GM21515 (cell line): ENCODE measurements around the gene CSMD2.
"Not testable (repeated sequence)": the region's sequence is repeated elsewhere in the genome, so short reads cannot be mapped to it uniquely, and the experiment has no call there.

Source experiments
- ATAC-seq: cut with Tn5 transposase; IDR thresholded peaks from one replicate; pipeline ENCODE4 v1.9.1; 2021; ENCODE audit not compliant: unreplicated experiment

The CSMD2 gene

DNA sequence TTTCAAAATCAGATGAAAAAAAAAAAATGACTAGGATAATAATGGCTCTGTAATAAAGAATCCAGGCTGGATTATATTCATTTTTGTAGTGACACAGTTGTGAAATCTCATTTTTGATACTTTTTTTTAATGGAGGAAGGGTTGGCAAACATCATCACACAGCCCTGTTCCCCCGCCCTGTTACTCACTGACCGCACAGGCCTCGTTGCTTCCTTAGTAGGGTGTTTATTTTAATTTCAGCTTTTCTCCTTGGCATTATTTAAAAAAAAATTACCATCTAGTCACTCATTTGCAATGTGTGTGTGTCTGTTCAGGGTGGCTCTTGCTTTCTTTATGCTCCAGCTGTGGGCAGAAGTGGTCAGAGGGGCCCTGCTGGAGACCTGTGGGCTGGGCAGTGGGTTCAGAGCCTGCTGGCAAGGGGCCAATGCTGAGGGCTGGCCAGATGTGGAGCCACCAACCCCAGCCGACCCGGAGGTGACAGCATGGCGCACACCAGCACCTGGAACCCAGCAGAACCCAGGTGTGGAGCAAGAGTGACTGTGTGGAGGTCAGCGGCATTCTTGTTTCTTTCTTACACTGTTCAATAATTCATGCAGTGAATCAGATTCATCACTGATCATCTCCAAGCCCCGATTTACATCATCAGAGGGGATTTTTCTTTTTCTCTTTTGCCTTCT is 648.0 kb downstream of the CSMD2 start:
- ATAC-seq: no peak

DNA sequence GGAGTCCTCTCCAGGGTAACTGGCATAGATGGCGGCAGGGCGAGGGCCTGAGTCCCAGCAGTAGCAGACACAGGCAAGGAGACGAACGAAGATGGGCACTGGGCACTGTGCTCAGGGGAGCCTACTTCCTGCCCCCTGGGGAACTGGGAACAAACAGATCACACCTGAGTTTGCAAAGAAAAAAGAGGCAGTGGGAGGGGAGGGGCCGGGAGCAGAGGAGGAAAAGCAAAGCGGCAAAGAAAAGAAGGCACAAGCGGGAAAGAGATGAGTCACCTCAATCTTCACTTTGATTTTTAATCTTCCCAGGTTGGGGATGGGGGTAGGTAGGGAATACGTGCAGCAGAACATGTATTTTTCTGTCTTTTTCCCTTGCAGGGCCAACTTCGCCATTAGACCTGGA is 648.6 kb downstream of the CSMD2 start:
- no peak for ATAC-seq

DNA sequence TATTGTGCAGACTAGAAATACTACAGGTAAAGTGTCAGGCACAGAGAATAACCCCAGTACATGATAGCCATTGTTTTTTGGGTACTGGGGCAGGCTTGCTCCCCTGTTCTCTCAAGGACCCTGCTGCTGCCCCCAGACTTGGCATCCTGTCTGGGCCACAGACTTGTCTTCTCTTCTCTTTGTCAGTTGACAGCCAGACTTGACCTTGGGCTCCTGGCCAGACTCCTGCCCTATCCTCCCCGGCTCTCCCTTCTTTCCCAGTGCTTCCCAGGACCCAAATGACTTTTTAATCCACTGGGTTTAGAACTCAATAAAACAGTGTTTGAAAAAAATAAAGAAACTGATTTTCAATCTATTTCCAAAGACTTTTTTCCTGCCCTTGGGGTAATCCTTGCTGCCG is 649.4 kb downstream of the CSMD2 start:
- no peak for ATAC-seq

DNA sequence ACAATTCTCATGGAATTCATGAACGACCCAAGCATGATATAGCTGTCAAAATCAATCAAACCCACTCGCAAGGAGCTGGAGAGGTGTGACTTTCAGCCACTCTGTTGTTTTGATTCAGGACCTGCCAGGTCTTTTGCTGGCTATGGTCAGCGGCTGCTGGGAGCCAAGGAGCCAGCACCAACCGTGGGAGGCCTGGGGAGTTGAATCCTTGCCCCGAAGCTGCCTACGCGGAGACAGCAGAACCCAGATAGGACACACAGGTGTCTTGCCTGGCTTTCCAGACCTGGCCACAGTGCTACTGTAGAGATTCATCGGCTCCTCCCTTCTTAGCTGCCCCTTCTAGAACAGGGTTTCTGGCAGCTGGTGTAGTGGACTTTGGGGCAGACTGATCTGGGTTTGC is 649.9 kb downstream of the CSMD2 start:
- no peak for ATAC-seq

DNA sequence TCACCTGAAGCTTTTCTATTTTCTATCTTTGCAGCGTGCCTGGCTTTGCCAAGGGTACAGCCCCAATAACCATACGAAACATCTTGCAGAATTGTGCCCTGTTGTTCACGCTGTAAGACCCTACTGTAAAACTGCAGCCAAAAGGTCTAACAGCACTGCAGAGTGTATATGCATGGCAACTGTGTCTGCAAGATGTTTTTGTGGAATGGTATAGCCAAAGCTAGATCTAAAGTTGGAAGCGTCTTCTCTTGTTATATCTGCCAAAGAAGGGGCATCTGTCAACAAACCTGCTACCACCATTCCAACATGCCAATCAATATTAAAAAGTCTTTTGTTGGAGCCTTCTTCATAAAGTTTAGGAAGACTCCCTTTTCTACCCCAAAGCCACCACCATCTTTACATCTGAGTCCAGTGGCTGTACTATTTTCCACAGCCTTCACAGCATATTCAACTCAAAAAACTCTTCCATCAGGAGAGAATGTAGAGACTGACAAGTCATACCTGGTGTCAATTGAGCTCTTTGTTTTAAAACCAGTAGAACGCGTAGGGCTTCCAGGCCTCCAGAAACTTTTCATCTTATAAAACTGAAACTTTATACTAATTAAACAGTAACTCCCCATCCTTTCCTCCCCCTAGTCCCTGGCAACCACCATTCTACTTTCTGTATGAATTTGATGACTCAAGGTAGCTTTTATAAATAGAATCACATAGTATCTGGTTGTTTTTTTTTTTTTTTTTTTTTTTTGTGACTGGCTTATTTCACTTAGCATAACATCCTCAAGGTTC is 652.6 kb downstream of the CSMD2 start:
- ATAC-seq: no peak

DNA sequence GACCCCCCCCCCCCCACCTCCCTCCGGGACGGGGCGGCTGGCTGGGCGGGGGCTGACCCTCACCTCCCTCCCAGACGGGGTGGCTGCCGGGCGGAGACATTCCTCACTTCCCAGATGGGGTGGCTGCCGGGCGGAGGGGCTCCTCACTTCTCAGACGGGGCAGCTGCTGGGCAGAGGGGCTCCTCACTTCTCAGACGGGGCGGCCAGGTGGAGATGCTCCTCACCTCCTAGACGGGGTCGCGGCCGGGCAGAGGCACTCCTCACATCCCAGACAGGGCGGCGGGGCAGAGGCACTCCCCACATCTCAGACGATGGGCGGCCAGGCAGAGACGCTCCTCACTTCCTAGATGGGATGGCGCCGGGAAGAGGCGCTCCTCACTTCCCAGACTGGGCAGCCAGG is 655.8 kb downstream of the CSMD2 start:
- ATAC-seq: not testable (repeated sequence)

DNA sequence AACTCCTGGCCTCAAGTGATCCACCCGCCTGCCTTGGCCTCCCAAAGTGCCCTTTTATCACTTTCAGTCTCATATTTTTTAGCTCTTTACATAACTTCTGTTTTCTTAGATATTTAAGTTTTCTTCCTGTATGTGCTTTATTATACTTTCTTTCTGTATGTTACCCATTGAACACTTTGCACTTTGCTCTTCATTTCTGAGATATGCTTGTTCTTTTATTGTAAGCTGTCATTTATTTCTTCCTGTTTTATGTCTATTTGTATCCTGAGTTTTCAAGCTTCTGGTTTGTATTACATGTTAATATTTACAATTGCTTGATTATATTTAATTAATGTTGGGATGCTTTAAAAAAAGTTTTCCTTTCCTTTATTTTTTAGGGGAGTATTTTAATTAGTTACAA is 656.9 kb downstream of the CSMD2 start:
- no peak for ATAC-seq

DNA sequence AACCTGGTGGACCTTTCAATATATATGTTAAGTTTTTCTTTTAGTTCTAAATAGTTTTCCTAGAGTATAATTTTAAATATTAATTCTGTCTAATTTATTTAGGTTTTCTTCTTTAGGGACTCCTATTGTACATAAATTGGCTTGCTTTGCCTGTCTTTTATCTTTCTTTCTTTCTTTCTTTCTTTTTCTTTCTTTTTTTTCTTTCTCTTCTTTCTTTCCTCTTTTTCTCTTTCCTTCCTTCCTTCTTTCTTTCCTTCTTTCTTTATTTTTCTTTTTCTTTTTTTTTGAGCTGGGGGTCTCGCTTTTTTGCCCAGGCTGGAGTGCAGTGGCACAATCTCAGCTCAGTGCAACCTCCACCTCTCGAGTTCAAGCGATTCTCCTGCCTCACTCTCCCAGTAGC is 657.4 kb downstream of the CSMD2 start:
- no peak for ATAC-seq

DNA sequence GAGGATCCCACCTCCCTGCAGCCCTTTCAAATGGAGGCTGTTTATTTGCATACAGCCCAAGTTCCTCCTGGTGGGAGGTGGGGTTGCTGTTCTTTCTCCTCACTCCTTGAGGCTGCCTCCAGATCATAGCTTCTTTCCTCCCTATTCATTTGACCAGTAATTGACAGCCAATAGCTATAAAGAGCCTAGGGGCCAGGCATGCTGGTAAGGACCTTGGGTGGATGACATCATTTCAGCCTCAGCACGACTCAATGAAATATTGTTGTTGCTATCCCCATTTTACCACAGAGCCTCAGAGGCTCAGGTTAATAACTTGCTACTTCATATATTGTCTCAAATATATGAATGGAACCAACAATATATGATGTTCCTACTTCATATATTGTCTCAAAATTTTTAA is 661.5 kb downstream of the CSMD2 start:
- no peak for ATAC-seq

DNA sequence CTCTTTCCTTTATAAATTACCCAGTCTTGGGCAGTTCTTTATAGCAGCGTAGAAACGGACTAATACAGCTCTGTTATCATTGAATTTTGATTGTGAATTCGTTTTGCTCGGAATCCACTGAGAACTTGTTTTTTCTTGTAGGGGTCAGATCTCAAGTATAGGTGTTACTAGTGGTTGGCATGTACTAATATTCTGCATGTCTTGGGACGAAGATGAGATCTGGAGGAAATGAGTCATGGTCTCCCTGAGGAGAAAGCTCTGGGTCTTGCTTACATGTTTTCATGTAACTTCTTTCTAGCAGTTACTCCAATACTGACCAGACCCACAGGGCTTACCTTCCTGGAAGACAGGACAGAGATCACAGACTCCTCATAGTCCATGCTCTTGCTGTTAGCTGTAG is 662.3 kb downstream of the CSMD2 start:
- ATAC-seq: no peak

DNA sequence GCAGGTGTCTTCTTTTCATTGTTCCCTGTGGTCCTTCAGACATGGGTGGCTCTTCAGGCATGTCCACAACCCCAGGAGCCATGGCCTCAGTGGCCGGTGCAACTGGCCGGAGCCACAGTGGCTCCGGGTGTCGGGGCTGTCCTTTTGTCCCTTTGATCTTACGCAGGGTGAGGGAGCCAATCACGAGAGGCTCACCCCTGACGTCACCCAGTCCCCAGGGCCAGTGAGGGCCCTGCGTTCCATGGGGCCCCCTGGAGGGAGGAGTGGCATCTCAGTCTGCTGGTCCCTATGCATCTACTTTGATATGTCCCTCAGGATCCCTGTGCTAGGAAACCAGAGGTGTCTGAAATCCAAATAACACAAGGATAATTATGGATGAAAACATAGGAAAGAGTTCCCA is 663.3 kb downstream of the CSMD2 start:
- ATAC-seq: no peak

DNA sequence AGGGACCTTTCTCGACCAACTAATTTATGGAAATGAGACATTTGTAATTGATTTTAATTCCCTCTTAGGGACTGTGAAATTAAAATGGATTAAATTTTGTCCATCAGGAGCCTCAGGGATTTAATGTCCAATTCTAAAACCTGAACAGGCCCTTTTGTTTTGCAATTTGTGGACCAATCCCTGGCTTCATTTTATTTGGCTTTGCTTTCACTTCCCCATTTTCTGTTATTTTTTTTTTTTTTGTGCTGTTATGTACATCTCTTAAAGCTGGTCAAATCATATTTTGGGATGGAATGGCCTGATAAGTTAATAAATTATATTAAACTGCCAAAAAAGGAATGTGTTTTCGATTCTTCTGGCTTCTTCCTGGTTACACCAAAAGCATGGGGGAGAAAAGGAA is 663.7 kb downstream of the CSMD2 start:
- no peak for ATAC-seq

DNA sequence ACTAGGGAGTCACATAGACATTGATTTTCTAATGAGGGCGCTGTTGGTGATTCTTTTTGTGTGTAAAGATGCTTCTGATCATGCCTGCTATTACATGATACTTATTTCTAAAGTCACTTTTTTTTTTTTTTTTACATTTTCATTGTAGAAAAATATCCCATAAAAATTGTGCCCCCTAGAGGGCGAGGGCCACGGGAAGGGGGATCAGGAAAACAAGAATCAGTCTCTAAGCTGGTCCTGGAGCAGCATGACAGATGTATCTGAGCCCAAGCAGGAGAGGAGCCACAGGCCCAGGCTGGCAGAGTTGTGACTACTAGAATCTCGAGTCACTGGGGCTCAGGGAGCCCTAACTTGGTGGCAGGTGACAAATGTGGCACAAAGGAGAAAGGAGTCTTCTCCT is 664.5 kb downstream of the CSMD2 start:
- no peak for ATAC-seq

DNA sequence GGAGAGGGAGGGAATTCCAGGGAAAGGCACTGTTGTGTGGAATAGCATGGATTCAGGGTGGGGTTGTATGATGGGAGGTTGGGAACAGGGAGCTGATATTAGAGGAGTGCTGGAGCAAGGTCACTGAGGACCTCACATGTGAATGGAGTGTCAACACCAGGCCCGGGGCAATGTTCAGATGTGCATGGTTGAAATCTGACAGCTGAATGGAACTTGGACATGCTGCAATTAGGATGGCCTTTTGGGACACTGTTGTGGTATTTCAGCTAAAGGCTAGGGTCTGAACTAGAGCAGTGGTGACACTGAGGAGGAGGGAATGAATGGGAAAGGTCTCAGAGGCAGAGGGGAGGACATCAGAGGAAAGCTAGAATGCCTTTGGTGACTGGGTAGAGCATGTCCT is 667.6 kb downstream of the CSMD2 start:
- no peak for ATAC-seq

DNA sequence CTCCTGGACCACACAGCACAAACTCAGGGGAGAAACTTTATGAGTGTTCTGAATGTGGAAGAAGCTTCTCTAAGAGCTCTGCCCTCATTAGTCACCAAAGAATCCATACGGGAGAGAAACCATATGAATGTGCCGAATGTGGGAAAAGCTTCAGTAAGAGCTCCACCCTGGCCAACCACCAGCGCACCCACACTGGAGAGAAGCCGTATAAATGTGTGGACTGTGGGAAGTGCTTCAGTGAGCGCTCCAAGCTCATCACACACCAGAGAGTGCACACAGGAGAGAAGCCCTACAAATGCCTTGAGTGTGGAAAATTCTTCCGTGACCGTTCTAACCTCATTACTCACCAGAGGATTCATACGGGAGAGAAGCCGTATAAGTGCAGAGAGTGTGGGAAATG is 670.1 kb downstream of the CSMD2 start:
- ATAC-seq: no peak

DNA sequence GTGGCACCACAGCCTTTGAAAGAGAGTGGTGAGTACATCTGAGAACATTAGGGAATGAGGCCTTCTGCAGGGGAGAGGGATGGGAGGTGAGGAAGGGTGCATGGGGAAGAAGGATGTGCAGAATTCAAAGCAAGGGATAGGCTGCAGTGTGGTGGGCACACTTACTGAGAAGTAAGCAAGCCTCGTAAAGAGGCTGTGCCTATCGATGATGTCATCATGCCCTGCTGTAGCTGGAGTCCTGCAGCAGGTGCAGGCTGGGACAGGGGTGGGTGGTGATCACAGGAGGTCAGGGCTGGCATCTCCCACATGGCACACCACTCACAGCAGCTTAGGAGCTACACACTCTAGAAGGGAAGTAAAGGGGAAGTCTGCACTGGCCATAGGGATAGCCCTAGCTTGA is 676.4 kb downstream of the CSMD2 start:
- ATAC-seq: no peak

DNA sequence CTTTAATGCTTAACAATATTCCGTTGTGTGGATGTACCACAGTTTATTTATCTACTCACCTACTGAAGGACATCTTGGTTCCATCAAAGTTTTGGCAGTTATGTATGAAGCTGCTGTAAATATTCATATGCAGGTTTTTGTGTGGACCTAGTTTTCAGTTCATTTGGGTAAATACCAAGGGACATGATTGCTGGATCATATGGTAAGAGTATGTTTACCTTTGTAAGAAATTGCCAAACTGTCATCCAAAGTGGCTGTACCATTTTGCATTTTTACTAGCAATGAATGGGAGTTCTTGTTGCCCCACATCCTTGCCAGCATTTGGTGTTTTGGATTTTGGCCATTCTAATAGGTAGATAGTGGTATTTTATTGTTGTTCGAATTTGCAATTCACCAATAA is 682.6 kb downstream of the CSMD2 start:
- ATAC-seq: no peak

DNA sequence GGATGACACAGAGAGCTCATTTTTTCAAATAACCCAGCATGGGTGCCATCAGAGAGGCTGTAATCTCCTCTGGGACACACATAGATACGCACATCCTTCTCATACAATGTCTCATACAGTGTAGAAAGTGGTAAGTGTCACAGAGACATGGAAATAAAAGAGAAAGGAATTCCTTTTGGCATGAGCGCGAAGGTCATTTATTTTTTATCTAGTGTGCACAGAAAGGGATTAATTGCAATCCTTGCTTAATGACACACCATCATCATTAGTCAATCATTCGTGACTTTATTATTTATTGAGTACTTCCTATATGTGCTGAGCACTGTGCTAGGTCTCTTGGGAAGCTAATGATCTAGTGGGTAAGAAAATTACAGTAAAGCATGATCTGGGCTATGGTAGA is 687.6 kb downstream of the CSMD2 start:
- ATAC-seq: no peak

DNA sequence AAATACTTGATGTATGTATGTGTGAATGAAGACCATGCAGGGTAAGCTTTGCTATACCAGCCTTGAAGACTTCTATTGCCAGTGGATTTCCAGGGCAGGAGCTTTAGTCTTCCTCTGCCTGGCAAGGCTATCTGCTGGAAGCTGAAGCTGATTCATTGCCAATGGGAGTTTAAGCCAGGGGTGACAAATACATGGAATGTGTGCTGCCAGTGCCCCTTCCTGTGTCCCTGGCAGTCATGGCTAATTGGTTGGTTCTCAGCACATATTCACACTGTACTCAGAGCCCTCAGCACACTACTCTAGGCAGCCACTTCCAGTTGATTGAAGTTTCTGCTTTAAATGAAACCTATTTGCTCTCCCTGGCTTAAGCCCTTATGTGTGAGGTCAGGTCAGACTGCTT is 691.1 kb downstream of the CSMD2 start:
- no peak for ATAC-seq

DNA sequence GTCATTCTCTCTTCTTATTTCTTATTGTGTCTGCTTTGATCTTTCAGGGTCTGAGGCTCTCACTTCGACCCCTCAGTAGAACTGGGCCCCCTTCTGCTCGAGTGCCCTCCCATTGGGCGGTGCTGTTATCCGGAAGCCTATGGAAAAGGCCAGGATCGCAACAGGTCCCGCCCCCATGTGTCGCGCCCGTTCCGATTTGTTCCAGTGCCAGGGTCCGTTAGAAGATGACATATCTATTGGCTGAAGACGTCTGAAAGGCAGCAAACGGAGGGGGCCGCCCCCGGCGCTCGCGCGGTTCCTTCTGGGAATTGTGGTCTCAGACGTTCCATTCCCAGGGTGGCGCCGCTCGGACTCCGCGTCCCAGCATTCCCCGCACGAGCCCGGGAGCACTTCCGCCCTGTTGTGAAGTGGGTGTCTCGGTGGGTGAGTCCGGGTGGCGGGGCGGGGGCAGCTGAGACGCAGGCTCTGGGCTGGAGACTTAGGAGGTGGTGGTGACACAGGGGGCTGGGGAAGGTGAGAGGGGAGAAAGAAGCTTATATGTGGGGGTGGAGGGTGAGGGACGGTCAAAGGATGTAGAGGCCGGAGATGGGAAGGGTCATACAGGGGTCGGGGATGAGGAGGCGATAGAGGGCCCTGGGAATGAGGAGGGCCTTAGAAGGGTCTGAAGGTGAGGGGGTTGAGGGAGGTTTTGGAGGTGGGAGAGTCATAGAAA is 692.6 kb downstream of the CSMD2 start, which contains the start of gene ZSCAN20:
Gene ZSCAN20 (plus strand): TSS at position 377 of the 712 bp plus-strand sequence. CDS start 6,644 bp downstream, outside the sequence.
- ATAC-seq: peak; percentile 88

DNA sequence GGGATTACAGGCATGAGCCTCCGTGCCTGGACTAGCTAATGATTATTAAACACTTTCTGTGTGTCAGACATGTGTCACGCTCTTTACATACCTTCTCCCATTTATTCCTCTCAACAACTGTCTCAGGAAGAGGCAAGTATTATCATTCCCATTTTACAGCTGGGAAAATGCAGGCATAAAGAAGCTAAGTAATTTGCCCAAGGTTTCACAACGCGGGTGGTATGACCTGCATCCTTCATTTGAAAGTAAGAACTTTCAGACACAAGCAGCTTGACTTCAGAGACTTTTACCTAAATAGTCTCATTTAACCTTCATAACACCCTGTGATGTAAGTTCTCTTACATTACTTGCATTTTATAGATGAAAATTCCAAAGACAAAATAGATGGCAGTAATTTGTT is 693.6 kb downstream of the CSMD2 start:
- no peak for ATAC-seq

DNA sequence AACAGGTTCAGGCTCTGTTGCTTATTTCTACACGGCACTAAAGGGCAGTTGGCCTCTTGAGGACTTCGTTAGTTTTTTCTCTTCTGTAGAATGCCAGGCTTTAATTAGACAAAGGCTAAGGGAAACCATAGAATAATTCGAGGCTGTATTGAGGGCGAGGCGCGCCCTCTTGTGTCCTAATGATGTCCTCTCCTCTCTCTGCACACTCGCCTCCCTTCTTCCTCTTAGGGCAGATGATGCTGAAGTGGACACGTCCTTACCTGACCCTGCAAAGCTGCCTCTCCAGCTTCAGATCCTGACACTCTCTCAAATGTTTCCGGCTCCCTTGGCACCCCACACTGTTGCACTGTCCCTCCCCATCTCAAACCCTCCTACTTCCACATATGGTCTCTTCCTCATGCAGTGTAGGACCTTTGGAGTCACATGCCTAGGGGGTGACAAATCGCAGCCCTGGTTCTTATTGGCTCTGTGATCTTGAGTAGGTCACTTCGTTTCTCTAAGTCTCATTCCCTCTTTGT is 694.5 kb downstream of the CSMD2 start:
- no peak for ATAC-seq
